ENCODE measurements around the gene PCNX4. TPM values are rescaled to one million over a fixed set of nuclear protein-coding genes. Genes with fewer than 3 reads are reported as not detected.
"Not testable (repeated sequence)": the region's sequence is repeated elsewhere in the genome, so short reads cannot be mapped to it uniquely, and the experiment has no call there.

PCNX4 gene
- total RNA-seq, result 10 to 100 TPM; 11.3 to 42.8 (median 34.8) TPM

DNA sequence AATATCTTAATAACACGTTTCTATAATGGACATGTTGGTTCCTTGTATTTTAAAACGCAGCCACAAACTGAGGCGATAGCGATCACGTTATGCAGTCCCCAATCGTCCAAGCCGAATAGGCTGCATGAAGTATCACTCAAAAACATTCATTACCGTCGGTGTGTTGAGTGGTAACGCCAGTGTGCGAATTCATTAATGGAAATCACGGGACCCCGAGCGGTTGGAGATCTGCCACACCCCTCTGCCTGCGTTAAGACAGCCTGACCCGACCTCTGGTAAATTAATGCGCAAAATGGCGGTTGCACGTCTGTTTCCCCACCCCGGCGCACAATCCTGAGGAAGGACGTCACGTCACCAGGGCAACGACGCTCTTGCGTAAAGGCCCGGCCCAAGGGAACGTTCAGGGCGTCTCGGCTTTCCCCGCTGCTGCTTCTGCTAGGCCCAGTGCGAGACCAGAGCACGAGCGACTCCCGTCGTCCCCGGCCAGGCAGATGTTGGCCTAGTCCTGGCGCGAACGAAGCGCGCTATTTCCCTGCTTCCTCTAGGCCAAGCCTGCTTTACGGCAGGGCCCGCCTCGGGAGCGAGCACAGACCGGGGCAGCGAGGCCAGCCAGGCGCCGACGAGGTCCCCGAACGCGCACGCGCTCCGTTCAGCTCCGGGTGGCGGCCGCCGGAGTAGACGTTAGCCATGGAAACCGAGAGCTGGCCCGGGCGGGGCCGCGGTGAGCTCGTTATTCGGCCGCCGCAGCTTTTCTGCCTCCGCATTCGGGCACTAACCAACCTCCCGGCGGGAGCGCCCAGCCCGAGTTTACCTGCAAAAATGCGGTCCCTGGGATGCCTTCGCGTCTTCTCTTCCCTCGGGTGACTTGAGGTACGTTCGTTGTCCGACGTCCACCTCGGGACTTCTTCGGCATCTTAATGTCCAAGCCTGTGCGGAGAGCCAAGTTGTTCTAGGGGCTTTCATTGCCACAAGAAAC is at the start of gene PCNX4:
TSS of gene PCNX4 (plus strand) at position 374 of the 976 bp plus-strand sequence. CDS start 15,716 bp downstream, outside the sequence.
- H3K4me3 ChIP-seq, result peak within 1 kb of the TSS; percentile 71 to 86 (median 73)
- intact Hi-C loops (cut with DNase I; ENCODE audit: low total_unique reads), result loop anchor here (1.0 to 10.0 kb wide), 6 partner anchors 27 to 1053 kb away; partner anchors contain the start of genes DHRS7 and PPM1A
- H3K9me3 ChIP-seq, result no peaks in the 10 kb centered on the region
- DNase-seq (peak; percentile 97 to 98), ATAC-seq (peak; percentile 89 to 91)
- H3K36me3 ChIP-seq, result no peaks in the 10 kb centered on the region
- no peaks in the 10 kb centered on the region for H3K27me3 ChIP-seq
- H3K27ac ChIP-seq, result peak within 1 kb of the TSS; percentile 88 to 99 (median 96)
- in situ Hi-C loops (cut with MboI; ENCODE audit: low sequenced_read_pairs in 4 of 4), result loop anchor here in 3 of 4 donors (5.0 to 10.0 kb wide), 3 partner anchors 60 to 163 kb away; partner anchors contain the start of gene DHRS7 (in 2 of the 3)
- H3K4me1 ChIP-seq, result peaks cover 36 to 41% of the 10 kb centered on the region in 2 donors
- peak; percentile 92 to 96 for TF ChIP-seq POLR2A (IDR thresholded peaks at IDR 0.05)
- TF ChIP-seq, protein P1, sequence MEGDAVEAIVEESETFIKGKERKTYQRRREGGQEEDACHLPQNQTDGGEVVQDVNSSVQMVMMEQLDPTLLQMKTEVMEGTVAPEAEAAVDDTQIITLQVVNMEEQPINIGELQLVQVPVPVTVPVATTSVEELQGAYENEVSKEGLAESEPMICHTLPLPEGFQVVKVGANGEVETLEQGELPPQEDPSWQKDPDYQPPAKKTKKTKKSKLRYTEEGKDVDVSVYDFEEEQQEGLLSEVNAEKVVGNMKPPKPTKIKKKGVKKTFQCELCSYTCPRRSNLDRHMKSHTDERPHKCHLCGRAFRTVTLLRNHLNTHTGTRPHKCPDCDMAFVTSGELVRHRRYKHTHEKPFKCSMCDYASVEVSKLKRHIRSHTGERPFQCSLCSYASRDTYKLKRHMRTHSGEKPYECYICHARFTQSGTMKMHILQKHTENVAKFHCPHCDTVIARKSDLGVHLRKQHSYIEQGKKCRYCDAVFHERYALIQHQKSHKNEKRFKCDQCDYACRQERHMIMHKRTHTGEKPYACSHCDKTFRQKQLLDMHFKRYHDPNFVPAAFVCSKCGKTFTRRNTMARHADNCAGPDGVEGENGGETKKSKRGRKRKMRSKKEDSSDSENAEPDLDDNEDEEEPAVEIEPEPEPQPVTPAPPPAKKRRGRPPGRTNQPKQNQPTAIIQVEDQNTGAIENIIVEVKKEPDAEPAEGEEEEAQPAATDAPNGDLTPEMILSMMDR (IDR thresholded peaks at IDR 0.05 in 4 of 5, conservative IDR thresholded peaks at IDR 0.05 in 1 of 5), result peak in 1 of 5 experiments; percentile 12

DNA sequence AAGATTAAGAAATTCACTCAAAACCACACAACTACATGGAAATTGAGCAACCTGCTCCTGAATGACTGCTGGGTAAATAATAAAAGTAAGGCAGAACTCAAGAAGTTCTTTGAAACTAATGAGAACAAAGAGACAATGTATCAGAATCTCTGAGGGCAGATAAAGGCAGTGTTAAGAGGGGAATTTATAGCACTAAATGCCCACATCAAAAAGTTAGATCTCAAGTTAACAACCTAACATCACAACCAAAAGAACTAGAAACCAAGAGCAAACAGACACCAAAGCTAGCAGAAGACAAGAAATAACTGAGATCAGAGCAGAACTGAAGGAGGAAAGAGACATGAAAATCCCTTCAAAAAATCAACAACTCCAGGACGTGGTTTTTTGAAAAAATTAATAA is 43.7 kb upstream of the PCNX4 start:
- H3K27ac ChIP-seq; in situ Hi-C loops (cut with MboI; ENCODE audit: low sequenced_read_pairs in 4 of 4); intact Hi-C loops (cut with DNase I; ENCODE audit: low total_unique reads); H3K9me3 ChIP-seq; DNase-seq; H3K36me3 ChIP-seq; ATAC-seq; H3K27me3 ChIP-seq; H3K4me3 ChIP-seq; H3K4me1 ChIP-seq: not testable (repeated sequence)

DNA sequence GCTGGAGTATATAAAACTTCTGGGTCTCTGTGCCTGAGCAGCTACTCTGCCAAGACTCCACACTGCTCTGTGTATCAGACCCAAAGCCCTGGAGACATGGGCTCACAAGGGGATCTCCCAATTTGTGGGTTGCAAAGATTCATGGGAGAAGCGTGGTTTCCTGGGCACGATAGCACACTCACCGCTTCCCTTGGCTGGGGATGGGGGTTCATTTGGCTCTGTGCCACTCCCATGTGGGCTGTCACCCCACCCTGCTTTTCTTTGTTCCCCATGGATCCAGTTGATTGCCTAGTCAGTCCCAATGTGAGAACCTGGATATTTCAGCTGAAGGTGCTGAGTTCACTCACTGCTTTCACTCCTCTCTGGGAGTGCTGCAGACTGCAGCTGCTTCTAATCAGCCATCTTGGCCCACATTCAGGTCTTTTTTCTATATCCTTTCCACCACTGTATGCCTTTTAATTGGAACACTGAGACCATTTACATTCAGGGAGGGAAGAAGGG is 40.0 kb upstream of the PCNX4 start:
- Histone ChIP-seq H3K4me3 (no peak overlapping the region), H3K9me3 (no peaks in the 10 kb centered on the region), H3K27me3 (no peaks in the 10 kb centered on the region), H3K27ac (no peak overlapping the region), H3K4me1 (no peaks in the 10 kb centered on the region), H3K36me3 (no peaks in the 10 kb centered on the region)
- ATAC-seq (no peak), DNase-seq (no peak)
- TF ChIP-seq, protein P1 (IDR thresholded peaks at IDR 0.05 in 4 of 5, conservative IDR thresholded peaks at IDR 0.05 in 1 of 5), result no peak
- no peak for TF ChIP-seq POLR2A (IDR thresholded peaks at IDR 0.05)
- intact Hi-C loops (cut with DNase I; ENCODE audit: low total_unique reads) (no loop called here), in situ Hi-C loops (cut with MboI; ENCODE audit: low sequenced_read_pairs in 4 of 4) (loop anchor here (25.0 kb wide), 1 partner anchor 89 kb away; no protein-coding TSS in a partner anchor)

DNA sequence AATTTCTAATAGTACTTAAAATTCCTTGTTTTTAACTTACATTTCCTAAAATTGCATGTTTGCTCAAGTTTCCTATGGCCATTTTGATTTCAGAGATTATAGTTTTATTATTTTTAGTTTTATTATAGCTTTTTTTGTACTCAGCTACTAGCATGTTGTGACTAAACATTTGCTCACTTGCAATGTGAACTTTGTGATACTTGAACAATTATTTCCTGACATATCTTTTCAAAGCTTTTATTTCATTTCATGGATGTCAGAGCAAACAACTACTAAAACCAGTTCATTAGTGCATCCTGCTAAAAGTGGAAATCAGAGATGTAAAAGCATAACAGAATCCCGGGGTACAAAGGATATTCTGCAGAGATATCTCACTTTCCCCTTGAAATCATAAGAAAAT is 33.6 kb upstream of the PCNX4 start:
- no peak for DNase-seq
- no peak overlapping the region for H3K4me3 ChIP-seq
- no peaks in the 10 kb centered on the region for H3K4me1 ChIP-seq
- intact Hi-C loops (cut with DNase I; ENCODE audit: low total_unique reads) (no loop called here), in situ Hi-C loops (cut with MboI; ENCODE audit: low sequenced_read_pairs in 4 of 4) (loop anchor here (25.0 kb wide), 1 partner anchor 96 kb away; no protein-coding TSS in a partner anchor)
- no peaks in the 10 kb centered on the region for H3K36me3 ChIP-seq
- TF ChIP-seq, protein P1 (IDR thresholded peaks at IDR 0.05 in 4 of 5, conservative IDR thresholded peaks at IDR 0.05 in 1 of 5), result no peak
- no peak for TF ChIP-seq POLR2A (IDR thresholded peaks at IDR 0.05)
- H3K27me3 ChIP-seq, result no peaks in the 10 kb centered on the region
- ATAC-seq, result no peak
- H3K9me3 ChIP-seq, result no peaks in the 10 kb centered on the region
- H3K27ac ChIP-seq, result no peak overlapping the region

DNA sequence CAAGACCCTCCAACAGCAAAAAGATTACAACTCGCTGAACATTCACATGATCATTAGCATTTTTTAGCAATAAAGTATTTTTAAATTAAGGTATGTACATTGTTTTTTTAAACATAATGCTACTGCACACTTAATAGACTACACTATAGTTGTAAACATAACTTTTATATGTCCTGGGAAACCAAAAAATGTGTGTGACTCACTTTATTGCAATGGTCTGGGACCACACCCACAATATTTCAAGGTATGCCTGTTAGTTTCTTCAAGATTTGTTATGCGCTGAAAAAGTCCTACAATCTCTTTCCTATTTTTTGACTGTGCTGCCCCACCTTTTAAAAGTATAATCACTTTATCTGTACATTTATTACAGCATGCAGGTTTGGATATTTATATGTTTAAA is 30.4 kb upstream of the PCNX4 start:
- in situ Hi-C loops (cut with MboI; ENCODE audit: low sequenced_read_pairs in 4 of 4), result loop anchor here (5.0 to 25.0 kb wide), 3 partner anchors 99 to 126 kb away; no protein-coding TSS in a partner anchor
- no peak overlapping the region for H3K4me3 ChIP-seq

More for the DNA sequence above, 30.4 kb upstream of the PCNX4 start:
- no peak overlapping the region for H3K27ac ChIP-seq
- intact Hi-C loops (cut with DNase I; ENCODE audit: low total_unique reads), result loop anchor here (10.0 kb wide), 1 partner anchor 273 kb away; no protein-coding TSS in a partner anchor
- peaks cover 0 to 1% of the 10 kb centered on the region in 2 donors for H3K4me1 ChIP-seq
- DNase-seq (no peak), ATAC-seq (no peak)
- no peaks in the 10 kb centered on the region for H3K27me3 ChIP-seq
- no peak for TF ChIP-seq POLR2A (IDR thresholded peaks at IDR 0.05)
- TF ChIP-seq, protein P1 (IDR thresholded peaks at IDR 0.05 in 4 of 5, conservative IDR thresholded peaks at IDR 0.05 in 1 of 5), result no peak
- no peaks in the 10 kb centered on the region for H3K36me3 ChIP-seq
- H3K9me3 ChIP-seq, result no peaks in the 10 kb centered on the region
